Activated T-helper 17 cell treated with anti-CD3 and anti-CD28 coated beads, Interleukin-2, amount 50 U/mL, for 72 hours (primary cell): Measurements from ENCODE around the gene ROPN1B. TPM values are rescaled to one million over a fixed set of nuclear protein-coding genes. Genes with fewer than 3 reads are reported as not detected.

Source experiments
- ATAC-seq: fragments of 150-1000 bp; cut with Tn5 transposase; replicated peaks from 2 replicates; pipeline ENCODE4 v1.10.0; 2021; ENCODE audit warnings: mild to moderate bottlenecking, moderate library complexity
- H3K27ac Mint-ChIP-seq: one replicate; pipeline ENCODE4 v1.8.0; 2022; ENCODE audit warnings: mixed read lengths
- H3K27me3 Mint-ChIP-seq: one replicate; pipeline ENCODE4 v1.8.0; 2022; ENCODE audit warnings: mixed read lengths
- H3K36me3 Mint-ChIP-seq: one replicate; pipeline ENCODE4 v1.8.0; 2022; ENCODE audit warnings: low read depth, mild to moderate bottlenecking, mixed read lengths
- H3K4me1 Mint-ChIP-seq: one replicate; pipeline ENCODE4 v1.8.0; 2022; ENCODE audit warnings: mixed read lengths
- H3K4me3 Mint-ChIP-seq: one replicate; pipeline ENCODE4 v1.8.0; 2022; ENCODE audit warnings: mild to moderate bottlenecking, mixed read lengths
- H3K9me3 Mint-ChIP-seq: one replicate; pipeline ENCODE4 v1.8.0; 2022; ENCODE audit warnings: mixed read lengths
- total RNA-seq, 2 donors: library from RNA; stranded (reverse); gene quantifications; one replicate each; pipeline ENCODE4 v1.2.3, GENCODE V29; 2022

The ROPN1B gene
- total RNA-seq, 2 donors from 2014 or later: not detected

GRCh38 chr3:126025862-126026261 lies 56.9 kb downstream of the ROPN1B start:
- Mint-ChIP-seq H3K27ac (no peak overlapping the region), H3K4me1 (peaks cover 14% of the 10 kb centered on the region), H3K9me3 (peaks cover 8% of the 10 kb centered on the region), H3K4me3 (no peak overlapping the region), H3K27me3 (no peaks in the 10 kb centered on the region), H3K36me3 (peaks cover 40% of the 10 kb centered on the region)
- no peak for ATAC-seq

- Mint-ChIP-seq H3K36me3 (peaks cover 40% of the 10 kb centered on the region), H3K9me3 (peaks cover 8% of the 10 kb centered on the region), H3K4me3 (no peak overlapping the region), H3K27me3 (no peaks in the 10 kb centered on the region), H3K4me1 (peaks cover 14% of the 10 kb centered on the region), H3K27ac (no peak overlapping the region)
- ATAC-seq: no peak
Observed at GRCh38 chr3:126026277-126026751, 57.3 kb downstream of the ROPN1B start.

- Mint-ChIP-seq H3K27ac (no peak overlapping the region), H3K27me3 (no peaks in the 10 kb centered on the region), H3K4me3 (no peak overlapping the region), H3K4me1 (peaks cover 14% of the 10 kb centered on the region), H3K9me3 (peaks cover 8% of the 10 kb centered on the region), H3K36me3 (peaks cover 43% of the 10 kb centered on the region)
- no peak for ATAC-seq
Observed at GRCh38 chr3:126026761-126027160, 57.8 kb downstream of the ROPN1B start.

- H3K27me3 Mint-ChIP-seq: no peaks in the 10 kb centered on the region
- H3K9me3 Mint-ChIP-seq: peaks cover 8% of the 10 kb centered on the region
- no peak overlapping the region for H3K27ac Mint-ChIP-seq
- ATAC-seq: no peak
- H3K4me1 Mint-ChIP-seq: peaks cover 14% of the 10 kb centered on the region
- H3K36me3 Mint-ChIP-seq: peaks cover 47% of the 10 kb centered on the region
- H3K4me3 Mint-ChIP-seq: no peak overlapping the region
Observed at GRCh38 chr3:126028096-126028495, 59.1 kb downstream of the ROPN1B start.

GRCh38 chr3:126029241-126029640 lies 60.3 kb downstream of the ROPN1B start:
- Mint-ChIP-seq H3K4me3 (no peak overlapping the region), H3K9me3 (peaks cover 8% of the 10 kb centered on the region), H3K36me3 (peaks cover 54% of the 10 kb centered on the region), H3K27me3 (no peaks in the 10 kb centered on the region), H3K4me1 (peaks cover 14% of the 10 kb centered on the region), H3K27ac (no peak overlapping the region)
- no peak for ATAC-seq

- Mint-ChIP-seq H3K4me3 (no peak overlapping the region), H3K27ac (no peak overlapping the region), H3K27me3 (no peaks in the 10 kb centered on the region), H3K9me3 (peaks cover 8% of the 10 kb centered on the region), H3K4me1 (peaks cover 23% of the 10 kb centered on the region), H3K36me3 (peaks cover 64% of the 10 kb centered on the region)
- no peak for ATAC-seq
Observed at GRCh38 chr3:126030455-126030854, 61.5 kb downstream of the ROPN1B start.

- H3K4me3 Mint-ChIP-seq: no peak overlapping the region
- H3K36me3 Mint-ChIP-seq: peaks cover 73% of the 10 kb centered on the region
- no peaks in the 10 kb centered on the region for H3K27me3 Mint-ChIP-seq
- H3K4me1 Mint-ChIP-seq: peaks cover 20% of the 10 kb centered on the region
- H3K27ac Mint-ChIP-seq: no peak overlapping the region
- no peak for ATAC-seq
- H3K9me3 Mint-ChIP-seq: peaks cover 11% of the 10 kb centered on the region
Observed at GRCh38 chr3:126031981-126032471, 63.0 kb downstream of the ROPN1B start.

Other genes with a start within 250 kb of the ROPN1B start
- 10 to 100 TPM; 33.1 to 50.8 TPM for gene SLC41A3, start 114.9 kb downstream of the ROPN1B start, total RNA-seq
- under 1 TPM; 0.24 to 0.26 TPM for gene ALDH1L1, start 211.4 kb downstream of the ROPN1B start, total RNA-seq